Measurements from ENCODE around the gene MRPL53.
A peak's percentile ranks its signal among the peaks of the same experiment; 100 is the strongest.
"Not testable (repeated sequence)": the region's sequence is repeated elsewhere in the genome, so short reads cannot be mapped to it uniquely, and the experiment has no call there.

MRPL53 gene

DNA sequence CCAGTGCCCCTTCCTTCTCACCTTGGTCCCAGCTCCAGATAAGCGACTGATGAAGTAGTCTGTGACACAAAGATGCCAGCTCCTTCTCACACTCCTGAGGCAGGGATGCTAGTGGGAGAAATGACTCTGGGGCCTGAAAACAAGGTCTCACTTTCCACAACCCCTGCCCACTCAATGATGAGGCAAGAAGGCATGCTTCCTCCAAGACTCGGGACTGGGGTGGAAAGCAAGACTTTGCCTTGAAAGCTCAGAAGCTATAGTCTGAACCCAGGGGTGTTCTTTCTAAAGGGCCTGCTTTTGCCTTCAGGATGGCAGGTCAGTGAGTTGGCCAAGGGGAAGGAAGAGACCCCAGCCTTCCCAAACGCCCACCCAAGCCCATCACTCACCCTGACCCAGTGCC is 9.0 kb upstream of the MRPL53 start:
- no peak for DNase-seq

DNA sequence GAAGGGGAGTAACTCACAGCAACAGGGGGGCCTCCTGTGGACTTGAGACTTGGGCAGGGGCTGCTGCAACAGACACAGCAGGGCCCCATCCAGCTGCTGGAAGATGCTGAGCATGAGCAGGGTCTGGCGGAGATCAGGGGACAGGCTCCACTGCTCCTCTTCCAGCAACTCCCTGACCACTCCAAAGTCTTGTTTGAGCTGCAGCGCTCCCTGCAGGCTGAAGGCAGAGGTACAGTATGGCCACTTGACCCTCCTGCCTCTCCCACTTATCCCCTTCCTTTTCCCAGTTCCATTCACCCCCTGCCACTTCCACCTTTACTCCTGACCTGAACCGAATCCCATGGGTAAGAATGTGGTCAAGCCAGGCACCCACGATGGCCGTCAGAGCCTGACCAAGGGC is 2.4 kb upstream of the MRPL53 start:
- no peak for DNase-seq

DNA sequence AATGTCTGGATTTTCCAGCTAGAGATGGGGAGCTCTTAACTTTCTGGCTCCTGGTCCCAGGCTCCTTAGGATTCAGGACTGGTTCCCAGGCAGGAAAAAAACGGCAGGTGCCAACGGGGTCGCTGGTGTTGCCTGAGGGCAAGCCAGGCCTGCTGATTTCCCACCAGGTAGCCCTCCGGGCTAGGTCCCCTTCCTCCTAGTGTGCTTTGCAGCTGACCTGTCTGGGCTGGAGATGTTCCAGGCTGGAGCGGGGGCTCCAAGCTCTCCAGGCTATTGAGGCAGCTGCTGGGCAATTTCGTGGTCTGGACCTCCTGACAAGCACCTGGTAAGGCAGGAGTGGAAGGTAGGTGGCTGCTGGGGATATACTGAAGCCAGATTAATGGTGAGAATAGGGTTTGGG is 2.0 kb upstream of the MRPL53 start:
- DNase-seq: no peak

DNA sequence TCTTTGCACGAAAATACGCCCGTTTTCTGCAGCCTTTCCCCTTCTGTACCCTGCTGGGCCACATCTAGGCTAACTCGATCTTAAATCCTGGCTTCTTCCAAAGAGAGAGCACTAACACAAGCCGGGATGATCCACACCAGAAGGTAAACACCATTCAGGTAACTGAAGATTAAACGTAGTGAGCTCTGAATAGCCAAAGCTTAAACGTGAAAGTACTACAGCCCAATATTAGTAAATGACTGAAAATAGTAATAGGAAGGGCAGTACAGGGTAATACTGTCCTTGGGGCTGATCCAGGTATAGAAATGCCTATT is 422 bp upstream of the MRPL53 start:
- no peak for DNase-seq

DNA sequence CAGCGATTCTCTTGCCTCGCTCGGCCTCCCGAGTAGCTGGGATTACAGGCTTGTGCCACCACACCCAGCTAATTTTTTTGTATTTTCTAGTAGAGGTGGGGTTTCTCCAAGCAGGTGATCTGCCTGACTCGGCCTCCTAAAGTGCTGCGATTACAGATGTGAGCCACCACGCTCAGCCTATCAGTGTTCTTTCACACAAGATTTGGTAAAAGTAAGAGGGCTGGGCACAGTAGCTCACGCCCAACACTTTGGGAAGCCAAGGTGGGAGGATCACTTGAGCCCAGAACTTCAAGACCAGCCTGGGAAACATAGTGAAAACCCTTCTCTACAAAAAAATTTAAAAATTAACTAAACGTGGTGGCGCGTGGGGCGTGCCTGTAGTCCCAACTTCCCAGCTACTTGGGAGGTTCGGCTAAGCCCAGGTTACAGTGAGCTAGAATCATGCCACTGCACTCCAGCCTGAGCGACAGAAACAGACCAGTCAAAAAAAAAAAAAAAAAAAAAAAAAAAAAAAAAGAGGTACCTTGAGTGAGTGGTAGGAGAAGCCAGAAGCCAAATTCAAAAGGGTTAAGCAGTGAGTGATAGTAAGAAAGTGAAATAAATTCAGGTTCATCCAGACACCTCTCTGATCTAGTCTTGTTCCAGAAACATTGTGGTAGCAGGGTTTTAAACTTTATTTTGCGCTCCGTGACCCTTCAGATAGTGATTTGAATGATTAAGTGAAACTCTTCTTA is 981 bp downstream of the MRPL53 start:
- peak in 1 of 3 experiments; percentile 47 for DNase-seq

DNA sequence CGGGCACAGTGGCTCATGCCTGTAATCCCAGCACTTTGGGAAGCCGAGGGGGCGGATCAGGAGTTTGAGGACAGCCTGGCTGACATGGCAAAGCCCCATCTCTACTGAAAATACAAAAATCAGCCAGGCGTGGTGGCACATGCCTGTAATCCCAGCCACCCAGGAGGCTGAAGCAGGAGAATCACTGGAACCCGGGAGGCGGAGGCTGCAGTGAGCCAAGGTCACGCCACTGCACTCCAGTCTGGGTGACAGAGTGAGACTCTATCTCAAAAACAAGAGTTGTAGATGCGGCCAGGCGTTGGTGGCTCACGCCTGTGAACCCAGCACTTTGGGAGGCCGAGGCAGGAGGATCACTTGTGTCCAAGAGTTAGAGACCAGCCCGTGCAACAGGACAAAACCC is 1.7 kb downstream of the MRPL53 start:
- not testable (repeated sequence) for DNase-seq

DNA sequence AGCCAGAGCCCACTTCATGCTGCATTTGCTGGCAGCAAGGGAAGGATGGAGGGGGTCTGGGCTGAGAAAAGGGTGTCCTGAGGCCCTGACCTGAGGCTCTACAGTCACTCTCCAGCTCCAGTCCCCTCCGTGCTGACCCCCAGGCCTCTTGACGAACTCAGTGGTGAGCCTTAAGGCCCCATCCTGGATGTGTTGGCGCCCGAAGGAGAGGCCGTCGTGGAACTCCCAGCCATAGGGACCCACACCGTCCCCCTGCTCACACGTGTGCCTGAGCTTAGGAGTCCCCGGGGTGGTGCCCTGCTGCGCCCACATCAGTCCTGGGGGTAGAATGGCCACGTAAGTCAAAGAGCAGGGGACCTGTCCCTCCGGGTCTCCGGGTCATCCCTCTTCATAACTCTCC is 8.1 kb downstream of the MRPL53 start:
- peak in 1 of 3 experiments; percentile 54 for DNase-seq

DNA sequence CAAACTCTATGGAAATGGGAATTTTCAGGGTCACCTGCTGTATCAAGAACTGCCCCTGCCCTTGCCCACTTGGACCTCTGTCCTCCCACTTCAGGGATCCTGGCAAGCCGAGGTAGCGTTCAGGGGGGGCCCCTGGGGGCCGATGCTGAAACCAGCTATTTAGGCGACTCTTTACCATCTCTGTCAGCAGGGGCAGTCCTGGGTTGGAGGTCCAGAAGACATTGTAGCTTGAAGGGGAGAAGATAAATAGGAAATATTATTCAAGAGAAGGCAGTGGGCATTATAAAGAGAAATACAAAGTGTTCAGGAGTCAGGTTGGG is 9.7 kb downstream of the MRPL53 start:
- DNase-seq: no peak

DNA sequence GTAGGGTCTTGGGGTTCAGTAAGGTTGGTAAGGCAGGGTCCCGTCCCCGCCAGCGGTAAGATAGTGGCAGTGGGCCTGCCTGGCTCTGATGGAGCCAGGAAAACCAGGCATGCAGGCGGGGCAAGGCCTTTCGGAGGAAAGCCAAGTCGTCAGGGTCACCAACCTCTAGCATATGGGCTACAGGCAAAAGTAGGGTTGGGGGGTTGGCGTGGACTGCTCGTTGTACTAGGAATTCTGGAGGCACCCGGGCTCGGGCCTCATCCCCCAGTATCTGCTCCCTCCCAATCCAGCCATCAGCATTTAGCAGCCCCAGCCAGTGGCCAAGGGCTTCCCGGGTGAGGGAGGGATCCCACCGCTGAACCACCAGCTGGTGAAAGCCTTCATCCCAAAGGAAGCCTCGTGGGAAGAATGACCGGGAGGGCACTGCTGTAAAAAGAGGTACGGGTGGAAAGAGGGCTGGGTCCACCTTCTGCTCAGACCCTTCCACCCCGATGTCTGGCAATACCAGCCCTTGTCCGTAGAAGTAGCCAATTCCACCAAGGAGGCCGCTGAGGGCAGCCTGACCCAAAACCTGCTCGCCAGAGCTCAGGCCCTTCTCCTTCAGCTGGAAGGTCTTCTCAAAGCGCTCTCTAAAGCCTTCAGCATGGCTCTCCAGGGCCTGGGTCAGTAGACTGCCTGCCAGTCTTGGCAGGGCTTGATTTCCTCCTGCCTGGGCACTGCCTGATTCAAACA is 10.3 kb downstream of the MRPL53 start:
- no peak for DNase-seq

DNA sequence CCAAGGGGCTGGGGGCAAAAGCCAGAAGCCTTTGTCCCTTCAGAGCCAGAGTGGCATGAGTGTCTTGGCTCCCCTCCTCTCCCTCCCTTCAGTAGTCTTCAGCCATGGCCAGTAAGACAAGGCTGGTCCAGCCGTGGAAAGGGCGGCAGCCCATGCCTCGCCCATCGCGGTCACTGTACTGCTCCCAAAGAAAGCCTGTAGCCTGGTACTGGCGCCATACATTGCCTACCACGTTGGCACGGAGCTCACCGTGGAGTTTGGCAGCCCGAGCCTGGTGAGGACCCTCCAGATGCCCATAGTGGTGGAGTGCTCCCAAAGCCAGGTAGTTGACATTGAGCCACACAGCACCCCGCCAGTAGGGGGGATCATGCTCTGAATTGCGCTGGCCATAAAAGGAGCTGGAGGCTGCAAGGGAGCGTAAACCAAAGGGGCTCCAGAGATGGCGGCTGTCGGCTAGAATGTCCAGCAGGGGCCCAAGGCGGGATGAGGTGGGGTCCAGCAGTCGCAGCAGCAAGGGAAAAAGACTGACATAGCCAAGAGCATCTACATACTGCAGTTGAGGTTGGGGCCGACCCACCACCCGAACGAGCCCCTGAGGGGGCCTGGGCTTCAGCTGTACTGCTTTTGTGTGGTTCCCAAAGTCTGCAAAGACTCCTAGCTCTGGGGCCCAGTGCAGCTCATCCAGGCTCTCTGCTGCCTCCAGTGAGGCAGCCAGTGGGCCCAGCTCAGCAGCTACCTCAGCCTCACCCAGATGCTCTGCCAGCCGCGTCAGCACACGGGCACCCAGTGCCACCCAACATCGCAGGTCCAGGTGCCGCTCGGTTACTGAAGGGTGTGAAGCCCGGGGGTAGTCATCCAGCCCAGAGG is 11.1 kb downstream of the MRPL53 start:
- no peak for DNase-seq

DNA sequence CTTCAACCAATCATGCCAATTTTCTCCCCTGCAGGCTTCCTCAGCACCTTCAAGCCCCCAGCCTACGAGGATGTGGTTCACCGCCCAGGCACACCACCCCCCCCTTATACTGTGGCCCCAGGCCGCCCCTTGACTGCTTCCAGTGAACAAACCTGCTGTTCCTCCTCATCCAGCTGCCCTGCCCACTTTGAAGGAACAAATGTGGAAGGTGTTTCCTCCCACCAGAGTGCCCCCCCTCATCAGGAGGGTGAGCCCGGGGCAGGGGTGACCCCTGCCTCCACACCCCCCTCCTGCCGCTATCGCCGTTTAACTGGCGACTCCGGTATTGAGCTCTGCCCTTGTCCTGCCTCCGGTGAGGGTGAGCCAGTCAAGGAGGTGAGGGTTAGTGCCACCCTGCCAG is 12.3 kb downstream of the MRPL53 start:
- DNase-seq: not testable (repeated sequence)

DNA sequence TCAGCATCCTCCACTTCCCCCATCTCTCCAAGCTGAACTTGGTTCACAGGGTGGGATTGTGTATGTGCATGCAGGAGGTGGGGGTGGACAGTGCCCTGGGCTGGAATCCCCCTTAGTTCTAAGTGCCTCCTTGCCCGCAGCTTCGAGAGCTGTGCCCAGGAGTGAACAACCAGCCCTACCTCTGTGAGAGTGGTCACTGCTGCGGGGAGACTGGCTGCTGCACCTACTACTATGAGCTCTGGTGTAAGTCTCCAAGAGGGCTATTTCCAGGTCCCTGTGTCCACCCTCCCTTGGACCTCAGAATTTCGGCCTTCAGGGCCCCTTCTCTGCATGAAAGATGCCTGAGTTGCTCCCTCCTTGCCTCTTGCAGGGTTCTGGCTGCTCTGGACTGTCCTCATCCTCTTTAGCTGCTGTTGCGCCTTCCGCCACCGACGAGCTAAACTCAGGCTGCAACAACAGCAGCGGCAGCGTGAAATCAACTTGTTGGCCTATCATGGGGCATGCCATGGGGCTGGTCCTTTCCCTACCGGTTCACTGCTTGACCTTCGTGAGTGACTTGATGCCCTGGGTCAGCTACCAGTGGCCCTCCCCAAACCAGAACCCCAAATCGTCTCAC is 12.9 kb downstream of the MRPL53 start:
- not testable (repeated sequence) for DNase-seq

DNA sequence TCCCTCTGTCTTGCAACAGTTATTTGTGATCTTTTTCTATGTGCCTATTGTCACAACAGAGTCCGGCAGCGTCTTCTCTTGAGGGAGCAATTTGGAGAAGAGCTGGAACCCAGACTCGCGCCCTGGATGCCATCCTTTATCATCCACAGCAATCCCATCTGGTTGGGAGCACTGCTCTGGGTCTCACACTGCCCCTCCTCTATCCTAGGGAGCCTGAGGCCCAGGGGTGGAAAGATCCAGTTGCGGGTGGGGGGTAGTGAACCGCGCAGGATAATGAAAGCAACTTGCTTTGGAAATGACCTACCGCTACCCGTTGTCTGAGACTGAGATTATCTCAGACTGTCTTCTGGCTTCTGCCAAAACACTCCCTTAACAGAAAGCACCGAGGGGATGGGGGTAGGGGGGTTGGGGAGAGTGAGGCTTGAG is 13.5 kb downstream of the MRPL53 start:
- peak in 1 of 3 experiments; percentile 60 for DNase-seq

DNA sequence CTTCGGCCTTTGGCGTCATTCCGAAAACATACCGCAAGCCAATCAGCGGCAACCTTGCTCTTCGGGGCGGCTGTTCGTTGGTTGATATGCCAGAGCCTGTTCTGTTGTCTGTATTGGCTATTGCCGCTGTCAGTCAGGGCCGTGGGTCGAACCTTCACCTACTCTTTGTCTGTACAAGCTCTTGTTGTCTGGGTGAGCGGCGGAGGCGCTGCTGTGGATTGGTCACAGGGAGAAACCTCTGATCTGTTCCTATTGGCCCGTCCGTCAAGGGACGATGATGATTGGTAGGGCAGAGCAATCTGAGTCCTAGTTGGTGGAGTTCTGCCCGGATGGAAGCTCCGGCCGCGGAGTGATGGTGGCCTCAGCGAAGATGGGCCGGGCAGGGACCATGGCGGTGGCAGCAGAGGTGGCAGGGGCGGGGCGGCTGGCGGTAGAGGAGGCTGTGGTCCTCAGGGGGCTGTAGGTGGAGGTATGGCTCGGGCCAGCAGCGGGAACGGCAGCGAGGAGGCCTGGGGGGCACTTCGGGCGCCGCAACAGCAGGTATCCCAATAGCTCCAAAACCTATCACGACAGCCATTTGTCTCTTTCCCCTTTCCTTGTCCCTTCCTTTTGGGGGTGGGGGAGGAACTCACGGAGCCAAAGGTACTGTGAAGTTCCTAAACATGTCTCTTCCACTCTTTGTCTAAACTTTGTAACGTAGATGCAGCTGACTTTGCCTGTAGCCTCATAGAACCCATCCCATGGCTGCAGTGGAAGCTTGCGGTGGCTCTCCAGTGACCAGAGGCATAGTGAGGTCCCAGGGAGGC is 14.1 kb downstream of the MRPL53 start, which contains the start of gene WBP1:
TSS of gene WBP1 (plus strand) at position 307 of the 806 bp plus-strand sequence. CDS start at position 472, 165 bp downstream.
- peak; percentile 96 to 100 (median 100) for DNase-seq

DNA sequence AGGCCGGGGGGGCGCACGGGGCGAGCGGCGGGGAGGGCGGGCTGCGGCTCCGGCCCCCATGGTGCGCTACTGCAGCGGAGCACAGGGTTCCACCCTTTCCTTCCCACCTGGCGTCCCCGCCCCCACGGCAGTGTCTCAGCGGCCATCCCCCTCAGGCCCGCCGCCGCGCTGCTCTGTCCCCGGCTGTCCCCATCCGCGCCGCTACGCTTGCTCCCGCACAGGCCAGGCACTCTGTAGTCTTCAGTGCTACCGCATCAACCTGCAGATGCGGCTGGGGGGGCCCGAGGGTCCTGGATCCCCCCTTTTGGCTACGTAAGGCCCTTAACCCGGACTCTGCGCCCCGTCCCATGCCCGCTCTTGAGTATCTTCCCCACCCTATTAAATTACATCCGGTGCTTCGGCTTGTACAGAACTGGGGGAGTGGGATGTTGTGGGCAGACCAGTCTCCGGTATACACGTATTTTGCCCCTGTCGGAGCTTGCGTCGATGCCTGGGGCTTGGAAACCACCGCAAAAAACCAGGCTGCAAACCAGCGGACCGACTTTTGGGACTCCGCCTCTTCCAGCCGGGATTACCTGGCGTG is 14.8 kb downstream of the MRPL53 start:
- peak; percentile 66 to 95 (median 94) for DNase-seq

DNA sequence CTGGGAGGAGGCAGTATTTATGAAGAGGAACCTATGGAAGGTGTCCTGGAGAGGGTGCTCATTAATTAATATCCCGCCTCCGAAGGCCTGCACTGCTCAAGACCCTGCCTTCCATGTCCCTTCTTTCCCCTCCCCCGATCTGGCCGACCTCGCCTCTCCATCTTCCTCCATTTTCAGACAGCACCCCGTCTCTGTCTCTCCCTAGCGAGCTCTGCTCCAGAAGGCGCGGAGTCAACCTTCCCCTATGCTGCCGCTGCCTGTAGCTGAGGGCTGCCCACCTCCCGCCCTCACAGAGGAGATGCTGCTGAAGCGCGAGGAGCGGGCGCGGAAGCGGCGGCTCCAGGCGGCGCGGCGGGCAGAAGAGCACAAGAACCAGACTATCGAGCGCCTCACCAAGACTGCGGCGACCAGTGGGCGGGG is 15.3 kb downstream of the MRPL53 start:
- no peak for DNase-seq

DNA sequence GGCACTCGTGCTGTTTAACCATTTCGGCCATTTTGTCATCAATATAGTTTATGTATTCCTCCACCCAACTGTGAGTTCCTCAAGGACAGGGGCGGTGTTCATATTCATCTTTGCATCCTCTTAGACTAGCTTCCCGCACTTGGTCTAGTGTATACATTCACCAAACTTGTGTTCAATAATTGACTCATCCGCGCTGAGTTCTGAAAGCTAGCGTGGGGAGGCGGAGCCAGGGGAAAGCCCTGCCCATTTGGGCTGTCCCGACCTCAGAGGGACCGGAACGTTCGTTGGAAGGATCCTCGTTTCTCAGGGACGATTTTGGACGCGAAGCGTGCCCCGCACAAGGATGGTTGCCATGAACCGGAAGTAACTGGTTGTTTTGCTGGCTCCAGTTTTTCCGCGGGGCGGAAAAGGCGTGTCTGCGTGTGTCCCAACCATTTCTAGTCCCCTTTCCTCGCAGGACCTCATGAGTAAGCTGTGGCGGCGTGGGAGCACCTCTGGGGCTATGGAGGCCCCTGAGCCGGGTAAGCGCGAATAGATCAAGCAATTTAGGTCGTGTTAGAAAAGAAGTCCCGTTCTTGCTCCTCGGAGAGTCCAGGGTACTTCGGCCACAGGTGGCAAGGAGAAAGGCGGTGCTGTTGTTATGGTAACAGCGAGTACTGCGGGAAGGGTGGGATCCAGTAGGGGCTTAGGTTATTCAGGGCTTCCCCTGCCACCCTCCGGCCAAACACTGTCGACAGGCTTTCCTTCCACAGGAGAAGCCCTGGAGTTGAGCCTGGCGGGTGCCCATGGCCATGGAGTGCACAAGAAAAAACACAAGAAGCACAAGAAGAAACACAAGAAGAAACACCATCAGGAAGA is 17.6 kb downstream of the MRPL53 start, which contains the start of gene INO80B:
TSS of gene INO80B (plus strand) at position 434 of the 858 bp plus-strand sequence. CDS start at position 464, 30 bp downstream.
- peak; percentile 93 to 99 (median 97) for DNase-seq

DNA sequence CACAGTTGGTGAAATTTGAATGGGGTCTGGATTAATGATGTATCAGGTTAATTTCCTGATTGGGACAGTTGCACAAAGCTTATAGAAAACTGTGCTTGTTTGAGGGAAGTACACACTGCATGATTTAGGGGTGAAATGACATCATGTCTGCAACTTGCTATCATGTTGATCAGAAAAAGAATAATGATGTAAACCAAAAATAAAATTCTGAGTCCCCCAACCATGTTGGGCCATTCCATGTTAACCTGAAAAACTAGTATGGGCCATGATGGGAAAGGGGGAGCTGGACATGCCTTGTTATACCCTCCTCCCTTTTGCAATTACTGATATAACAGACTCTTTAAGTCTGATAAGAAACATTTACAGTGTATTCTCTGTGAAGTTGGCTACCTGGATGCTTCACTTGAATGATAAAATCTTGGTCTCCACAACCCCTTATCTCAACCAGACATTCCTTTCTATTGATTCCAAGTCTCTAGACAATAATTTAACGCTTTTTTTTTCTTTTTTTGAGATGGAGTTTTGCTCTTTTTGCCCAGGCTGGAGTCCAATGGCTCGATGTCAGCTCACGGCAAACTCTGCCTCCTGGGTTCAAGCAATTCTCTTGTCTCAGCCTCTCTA is 21.8 kb downstream of the MRPL53 start:
- no peak for DNase-seq

DNA sequence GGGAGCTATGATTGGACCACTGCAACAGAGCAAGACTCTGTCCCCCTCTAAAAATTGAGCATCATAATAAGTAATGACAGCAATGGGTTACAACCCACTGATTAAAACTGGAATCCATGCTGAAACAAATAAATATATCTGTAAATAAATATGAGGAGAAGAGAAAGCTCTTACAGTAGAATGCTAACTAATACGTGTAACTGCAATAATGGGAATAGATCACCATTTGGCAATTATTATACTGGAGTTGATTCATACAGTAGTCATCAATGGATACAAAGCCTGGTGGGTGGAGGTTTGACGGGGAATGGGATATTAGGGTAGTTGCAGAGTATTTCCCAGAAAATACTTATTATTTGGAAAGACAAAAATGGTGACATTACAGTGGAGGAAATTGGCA is 23.7 kb downstream of the MRPL53 start:
- no peak for DNase-seq

Data from NCI-H1417 (cell line).